ENCODE data around the gene UBAC2.

DNA sequence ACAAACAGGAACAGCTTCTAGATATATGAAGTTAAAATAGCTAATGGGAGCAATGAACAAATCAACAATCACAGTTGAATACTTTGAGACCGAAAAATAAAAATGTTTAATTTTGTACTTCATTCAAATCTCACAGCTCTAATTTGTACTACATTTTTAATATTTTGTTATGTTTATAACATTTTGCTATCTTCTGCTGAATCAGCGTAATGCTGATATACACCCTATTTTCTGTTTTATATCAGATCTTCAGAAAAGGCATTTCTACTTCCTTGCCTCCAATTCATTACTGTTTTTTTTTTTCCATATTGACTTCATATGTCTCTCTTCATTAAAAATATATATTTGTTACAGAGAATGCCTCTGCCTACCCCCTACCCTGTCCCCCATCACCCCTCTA, 134.4 kb downstream of the UBAC2 start:
- TF ChIP-seq EZH2 (IDR thresholded peaks at IDR 0.05; ENCODE audit: borderline replicate concordance, low read length), result no peak
- TF ChIP-seq, protein P1, sequence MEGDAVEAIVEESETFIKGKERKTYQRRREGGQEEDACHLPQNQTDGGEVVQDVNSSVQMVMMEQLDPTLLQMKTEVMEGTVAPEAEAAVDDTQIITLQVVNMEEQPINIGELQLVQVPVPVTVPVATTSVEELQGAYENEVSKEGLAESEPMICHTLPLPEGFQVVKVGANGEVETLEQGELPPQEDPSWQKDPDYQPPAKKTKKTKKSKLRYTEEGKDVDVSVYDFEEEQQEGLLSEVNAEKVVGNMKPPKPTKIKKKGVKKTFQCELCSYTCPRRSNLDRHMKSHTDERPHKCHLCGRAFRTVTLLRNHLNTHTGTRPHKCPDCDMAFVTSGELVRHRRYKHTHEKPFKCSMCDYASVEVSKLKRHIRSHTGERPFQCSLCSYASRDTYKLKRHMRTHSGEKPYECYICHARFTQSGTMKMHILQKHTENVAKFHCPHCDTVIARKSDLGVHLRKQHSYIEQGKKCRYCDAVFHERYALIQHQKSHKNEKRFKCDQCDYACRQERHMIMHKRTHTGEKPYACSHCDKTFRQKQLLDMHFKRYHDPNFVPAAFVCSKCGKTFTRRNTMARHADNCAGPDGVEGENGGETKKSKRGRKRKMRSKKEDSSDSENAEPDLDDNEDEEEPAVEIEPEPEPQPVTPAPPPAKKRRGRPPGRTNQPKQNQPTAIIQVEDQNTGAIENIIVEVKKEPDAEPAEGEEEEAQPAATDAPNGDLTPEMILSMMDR (IDR thresholded peaks at IDR 0.05; ENCODE audit: low read length), result no peak

Data from OCI-LY1 (cell line).